Retina (tissue), 1 donor: ENCODE data around the gene SHKBP1.
A peak's percentile ranks its signal among the peaks of the same experiment; 100 is the strongest.
"Not testable (repeated sequence)": the region's sequence is repeated elsewhere in the genome, so short reads cannot be mapped to it uniquely, and the experiment has no call there.

ENCODE experiments used
- DNase-seq: peaks from one replicate; pipeline ENCODE4 v3.0.0-alpha.2; 2016

The SHKBP1 gene

GRCh38 chr19:40576585-40577451 lies at the start of gene SHKBP1:
Gene SHKBP1 (plus strand): TSS chr19:40576873. CDS start chr19:40576900, 27 bp downstream.
- peak; percentile 95 for DNase-seq

DNA sequence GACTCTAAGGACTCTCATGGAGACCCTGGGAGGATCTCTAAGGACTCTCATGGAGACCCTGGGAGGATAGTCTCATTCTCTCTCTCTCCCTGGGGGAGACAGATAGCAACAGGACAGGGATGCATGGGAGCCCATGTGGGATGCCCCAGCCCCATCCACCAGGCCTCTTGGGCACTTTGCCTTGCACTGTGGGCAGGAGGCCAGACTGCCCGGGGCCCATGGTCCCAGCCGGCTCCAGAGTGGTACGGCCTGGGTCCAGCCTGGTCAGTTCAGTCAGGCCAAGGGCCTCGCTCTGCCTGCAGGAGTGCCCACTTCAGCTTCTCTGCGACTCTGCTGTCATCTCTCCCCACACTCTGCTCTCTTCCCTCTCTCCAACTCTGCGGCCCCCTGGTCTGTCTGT lies 48.6 kb upstream of the SHKBP1 start:
- no peak for DNase-seq

DNA sequence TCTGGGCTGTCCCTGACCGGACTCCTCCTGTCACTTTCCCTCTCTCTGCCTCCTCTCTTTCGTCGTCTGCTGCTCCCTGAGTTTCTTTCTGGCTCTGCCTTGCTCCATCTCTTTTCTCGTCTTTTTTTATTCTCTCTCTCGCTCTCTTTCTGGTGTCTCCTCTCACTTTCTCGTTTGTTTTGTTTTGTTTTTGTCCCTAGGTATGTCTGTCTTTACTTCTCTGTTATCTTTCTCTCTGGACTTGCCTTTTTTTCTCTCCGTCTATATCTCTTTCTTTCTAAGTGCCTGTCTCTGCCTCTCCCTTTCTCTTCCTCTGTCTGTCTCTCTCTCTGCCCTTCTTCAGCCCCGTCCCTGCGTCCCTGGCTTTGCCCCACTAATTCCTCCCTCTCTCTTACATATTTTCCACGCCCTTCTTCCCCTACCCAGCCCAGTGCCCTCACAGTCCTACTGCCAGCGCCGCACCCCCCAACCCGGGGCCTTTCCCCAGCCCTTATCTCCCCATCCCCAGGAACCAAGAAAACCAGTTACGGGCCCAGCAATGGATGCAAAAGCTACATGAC lies 48.1 kb upstream of the SHKBP1 start:
- DNase-seq: no peak

DNA sequence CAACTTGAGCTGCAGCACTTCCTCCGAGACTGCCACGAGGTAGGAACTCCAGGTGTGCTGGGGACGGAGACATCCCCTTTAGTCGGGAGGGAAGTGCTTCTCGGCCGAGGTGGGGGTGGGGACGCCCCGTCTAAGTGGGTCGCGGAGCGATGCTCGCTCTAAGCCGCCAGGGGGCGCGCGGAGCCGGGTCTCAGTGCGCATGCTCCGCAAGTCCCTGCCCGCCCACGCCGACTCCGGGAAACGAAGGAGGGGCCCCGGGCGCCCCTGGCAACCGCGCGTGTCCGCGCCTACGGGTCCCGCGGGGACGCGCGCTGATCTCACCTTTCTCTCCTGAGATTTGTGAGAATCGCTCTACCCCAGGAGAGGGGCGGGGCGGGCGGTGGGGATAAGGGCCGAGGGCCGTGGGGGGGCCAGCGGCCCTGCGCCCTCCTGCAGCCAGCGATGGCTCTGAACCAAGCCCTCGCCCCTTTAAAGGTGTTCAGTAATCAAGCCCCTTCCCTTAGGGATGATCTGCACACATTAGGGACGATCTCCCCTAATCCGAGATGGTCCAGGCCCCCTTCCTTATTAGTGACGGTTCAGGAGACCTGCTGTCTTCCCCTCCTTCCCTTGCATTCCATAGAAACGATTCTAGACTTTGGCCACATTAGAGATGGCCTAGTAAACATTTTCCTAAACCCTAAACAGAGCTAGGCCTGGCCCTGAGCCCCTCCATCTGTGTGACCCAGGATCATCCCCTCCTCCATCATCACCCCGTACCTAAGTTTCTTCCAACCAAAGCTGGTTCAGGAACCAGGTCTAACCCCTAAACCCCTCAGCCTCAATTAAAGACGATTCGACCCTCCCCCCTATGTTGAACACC lies 47.3 kb upstream of the SHKBP1 start:
- DNase-seq: peak; percentile 93

- DNase-seq: peak; percentile 46
Measured at GRCh38 chr19:40530091-40530901, 46.4 kb upstream of the SHKBP1 start.

GRCh38 chr19:40533508-40533907 lies 43.2 kb upstream of the SHKBP1 start:
- DNase-seq: no peak

DNA sequence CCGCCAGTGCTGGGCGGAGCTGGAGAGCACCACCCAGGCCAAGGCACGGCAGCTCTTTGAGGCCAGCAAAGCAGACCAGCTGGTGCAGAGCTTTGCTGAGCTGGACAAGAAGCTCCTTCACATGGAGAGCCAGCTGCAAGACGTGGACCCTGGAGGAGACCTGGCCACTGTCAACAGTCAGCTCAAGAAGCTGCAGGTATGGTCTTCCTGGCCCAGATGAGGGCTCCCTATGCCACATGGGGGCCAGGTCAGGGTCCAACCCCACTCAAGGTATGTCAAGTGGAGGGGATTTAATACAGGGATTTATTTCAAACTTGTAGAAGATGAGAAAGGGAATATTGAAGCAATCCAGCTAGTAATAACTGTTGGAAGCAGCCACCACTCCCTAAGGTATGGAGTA lies 42.5 kb upstream of the SHKBP1 start:
- no peak for DNase-seq

- DNase-seq: no peak
Measured at GRCh38 chr19:40539070-40539469, 37.6 kb upstream of the SHKBP1 start.

DNA sequence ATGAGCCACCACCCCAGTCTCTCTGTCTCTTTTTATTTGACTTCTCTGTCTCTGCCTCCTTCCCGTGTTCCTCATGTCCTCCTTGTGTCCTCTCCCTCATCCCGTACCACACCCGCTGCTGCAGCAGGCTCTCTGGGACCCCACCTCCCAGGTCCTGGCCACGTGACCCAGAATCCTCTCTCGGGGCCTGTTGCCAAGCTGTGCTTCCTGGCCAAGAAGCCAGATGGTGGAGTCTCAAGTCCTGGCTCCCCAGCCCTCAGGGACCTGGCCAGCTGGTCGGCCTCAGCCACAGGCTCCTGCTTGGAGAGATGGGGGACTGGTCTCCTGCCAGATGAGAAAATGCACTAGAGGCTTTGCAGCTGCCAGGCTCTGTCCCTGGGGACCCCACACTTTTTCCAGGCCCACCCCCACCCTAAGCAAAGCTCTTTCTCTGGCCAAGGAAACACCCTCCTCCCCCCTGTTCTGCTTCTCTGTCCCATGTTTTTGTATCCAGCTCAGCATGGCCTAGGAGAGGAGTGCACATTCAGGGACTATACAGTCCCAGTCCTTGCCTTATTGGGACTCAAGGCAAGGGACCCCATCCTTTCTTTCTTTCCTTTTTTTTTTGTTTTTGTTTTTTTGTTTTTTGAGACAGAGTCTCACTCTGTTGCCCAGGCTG lies 34.3 kb upstream of the SHKBP1 start:
- DNase-seq: peak; percentile 38

GRCh38 chr19:40543029-40543597 lies 33.6 kb upstream of the SHKBP1 start:
- DNase-seq: no peak

DNA sequence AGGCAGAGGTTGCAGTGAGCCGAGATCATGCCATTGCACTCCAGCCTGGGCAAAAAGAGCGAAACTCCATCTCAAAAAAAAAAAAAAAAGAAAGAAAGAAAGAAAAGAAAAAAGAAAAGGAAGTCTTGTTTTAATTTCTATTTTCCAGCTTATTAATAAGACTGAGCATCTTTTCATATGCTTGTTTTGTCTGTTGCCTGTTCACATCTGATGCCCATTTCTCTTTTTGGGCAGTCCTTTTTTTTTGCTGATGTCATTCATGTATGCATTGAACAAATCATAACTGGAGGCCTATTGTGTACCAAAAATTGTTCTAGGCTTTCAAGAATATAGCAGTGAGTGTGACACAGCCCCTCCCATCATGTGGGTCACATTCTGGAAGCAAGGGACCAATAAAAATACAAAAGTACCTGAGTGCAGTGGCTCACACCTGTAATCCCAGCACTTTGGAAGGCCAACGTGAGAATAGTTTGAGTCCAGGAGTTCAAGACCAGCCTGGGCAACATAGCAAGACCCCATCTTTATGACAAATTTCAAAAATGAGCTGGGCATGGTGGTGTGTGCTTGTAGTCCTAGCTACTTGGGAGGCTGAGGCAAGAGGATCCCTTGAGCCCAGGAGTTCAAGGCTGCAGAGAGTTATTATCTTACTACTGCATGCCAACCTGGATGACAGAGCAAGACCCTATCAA lies 30.4 kb upstream of the SHKBP1 start:
- not testable (repeated sequence) for DNase-seq

GRCh38 chr19:40547190-40547589 lies 29.5 kb upstream of the SHKBP1 start:
- DNase-seq: not testable (repeated sequence)

DNA sequence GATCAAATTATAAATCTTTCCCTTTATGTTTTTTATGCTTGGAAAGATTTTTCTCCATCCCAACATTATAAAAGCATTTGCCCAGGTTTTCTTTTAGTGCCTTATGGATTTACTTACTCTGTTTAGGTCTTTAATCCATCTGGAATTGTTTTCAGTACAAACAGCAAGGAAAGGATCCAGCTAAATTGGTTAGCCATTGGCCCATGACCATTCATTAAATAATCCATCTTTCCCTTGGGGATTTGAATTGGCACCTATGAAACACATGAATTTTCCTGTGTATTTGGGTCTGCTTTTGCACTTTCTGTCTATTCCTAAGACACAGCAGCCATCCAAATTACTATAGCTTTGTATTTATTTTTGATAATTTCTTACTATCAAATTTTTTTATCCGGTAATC lies 28.8 kb upstream of the SHKBP1 start:
- no peak for DNase-seq

- peak; percentile 79 for DNase-seq
Measured at GRCh38 chr19:40549007-40549708, 27.5 kb upstream of the SHKBP1 start.

DNA sequence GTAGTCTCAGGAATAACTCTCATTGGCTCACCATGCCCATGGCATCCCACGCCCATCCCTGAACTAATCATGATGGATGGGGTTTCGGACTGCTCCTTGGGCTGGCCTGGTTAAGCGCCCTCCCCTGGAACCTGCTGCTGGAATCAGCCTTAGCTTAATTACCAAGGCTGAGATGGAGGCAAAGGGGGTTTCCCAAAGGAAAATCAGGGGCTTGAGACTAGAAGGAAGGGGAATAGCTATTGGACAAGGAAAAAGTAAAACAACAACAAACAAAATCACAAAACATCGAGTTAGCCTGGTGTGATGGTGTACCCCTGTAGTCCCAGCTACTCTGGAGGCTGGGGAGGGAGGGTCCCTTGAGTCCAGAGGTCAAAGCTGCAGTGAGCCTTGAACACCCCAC lies 25.7 kb upstream of the SHKBP1 start:
- no peak for DNase-seq

DNA sequence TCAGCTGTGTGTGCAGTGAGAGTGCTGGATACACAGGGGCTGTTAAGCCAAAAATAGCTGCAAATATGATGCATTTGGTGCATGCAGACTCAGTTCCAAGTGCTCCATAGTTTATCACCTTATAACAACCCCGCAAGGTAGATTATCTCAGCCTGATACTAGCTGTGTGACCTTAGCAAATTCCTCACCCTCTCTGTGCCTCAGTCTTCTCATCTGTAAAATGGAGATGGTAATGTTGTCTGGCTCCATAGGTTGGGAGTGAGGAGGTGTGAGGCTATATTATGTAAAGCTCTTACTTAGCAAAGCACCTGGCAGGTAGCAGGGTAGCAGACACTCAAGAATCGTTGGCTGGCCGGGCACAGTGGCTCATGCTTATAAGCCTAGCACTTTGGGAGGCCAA lies 23.8 kb upstream of the SHKBP1 start:
- no peak for DNase-seq

GRCh38 chr19:40553885-40554857 lies 22.5 kb upstream of the SHKBP1 start:
- DNase-seq: no peak

DNA sequence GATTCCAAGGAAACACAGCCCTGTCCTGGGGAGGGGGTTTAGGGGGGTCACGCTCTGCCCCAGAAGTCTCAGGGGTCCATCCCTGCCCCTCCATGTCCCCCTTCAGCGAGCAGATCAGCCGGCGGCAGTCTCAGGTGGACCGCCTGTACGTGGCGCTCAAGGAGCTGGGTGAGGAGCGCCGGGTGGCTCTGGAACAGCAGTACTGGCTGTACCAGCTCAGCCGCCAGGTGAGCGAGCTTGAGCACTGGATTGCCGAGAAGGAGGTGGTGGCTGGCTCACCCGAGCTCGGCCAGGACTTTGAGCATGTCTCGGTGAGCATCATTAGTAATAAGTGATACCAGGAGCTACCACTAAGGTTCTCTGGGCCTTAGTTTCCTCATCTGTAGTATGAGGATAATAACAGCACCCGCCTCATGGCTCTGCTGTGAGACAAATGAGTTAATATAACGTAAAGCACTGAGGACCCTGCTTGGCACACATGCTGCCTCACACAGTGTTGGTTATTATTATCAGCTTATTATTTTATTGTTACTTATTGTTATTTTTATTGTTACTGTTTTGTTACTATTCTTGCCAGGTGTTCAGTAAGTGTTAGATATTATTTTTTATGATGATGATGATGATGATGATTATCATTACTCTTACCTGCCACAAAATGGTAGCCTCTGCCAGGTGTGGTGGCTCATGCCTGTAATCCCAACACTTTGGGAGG lies 20.5 kb upstream of the SHKBP1 start:
- DNase-seq: no peak
